AG09309 (cell line): Measurements from ENCODE around the gene FKBP4.

ENCODE experiments used
- DNase-seq: peaks from one replicate; pipeline ENCODE4 v3.0.0-alpha.2; 2010; ENCODE audit warnings: low read depth
- H3K4me3 ChIP-seq: 2 replicates; pipeline ENCODE4 v1.5.1; 2011; ENCODE audit warnings: mild to moderate bottlenecking, low read depth, low read length, moderate library complexity; ENCODE audit not compliant: control insufficient read depth
- TF ChIP-seq, protein P1 (sequence below): IDR thresholded peaks from 2 replicates; pipeline ENCODE4 v1.5.1; 2011; ENCODE audit warnings: mild to moderate bottlenecking, low read depth, low read length, inconsistent platforms; ENCODE audit not compliant: insufficient read depth, control insufficient read depth; ENCODE audit errors: missing control alignments

Gene FKBP4

DNA sequence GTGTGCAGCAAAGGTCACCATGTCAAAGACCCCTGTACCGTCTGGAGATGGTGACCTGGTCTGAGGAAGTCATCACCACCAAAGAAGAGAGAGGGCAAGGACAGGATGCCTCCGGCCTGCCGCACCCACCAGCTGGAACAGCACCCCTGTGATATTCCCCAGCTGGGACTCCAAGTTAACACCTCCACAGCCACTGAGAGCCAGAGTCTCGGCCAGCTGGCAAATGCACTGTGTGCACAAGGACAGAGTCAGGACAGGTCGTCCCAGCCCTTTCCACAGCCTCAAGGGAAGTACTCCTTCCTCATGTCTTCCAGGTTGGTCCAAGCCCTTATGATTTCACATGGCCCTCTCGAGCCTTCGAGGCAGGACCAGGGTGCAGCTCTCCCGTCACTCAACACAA, 19.3 kb upstream of the FKBP4 start:
- TF ChIP-seq, protein P1, sequence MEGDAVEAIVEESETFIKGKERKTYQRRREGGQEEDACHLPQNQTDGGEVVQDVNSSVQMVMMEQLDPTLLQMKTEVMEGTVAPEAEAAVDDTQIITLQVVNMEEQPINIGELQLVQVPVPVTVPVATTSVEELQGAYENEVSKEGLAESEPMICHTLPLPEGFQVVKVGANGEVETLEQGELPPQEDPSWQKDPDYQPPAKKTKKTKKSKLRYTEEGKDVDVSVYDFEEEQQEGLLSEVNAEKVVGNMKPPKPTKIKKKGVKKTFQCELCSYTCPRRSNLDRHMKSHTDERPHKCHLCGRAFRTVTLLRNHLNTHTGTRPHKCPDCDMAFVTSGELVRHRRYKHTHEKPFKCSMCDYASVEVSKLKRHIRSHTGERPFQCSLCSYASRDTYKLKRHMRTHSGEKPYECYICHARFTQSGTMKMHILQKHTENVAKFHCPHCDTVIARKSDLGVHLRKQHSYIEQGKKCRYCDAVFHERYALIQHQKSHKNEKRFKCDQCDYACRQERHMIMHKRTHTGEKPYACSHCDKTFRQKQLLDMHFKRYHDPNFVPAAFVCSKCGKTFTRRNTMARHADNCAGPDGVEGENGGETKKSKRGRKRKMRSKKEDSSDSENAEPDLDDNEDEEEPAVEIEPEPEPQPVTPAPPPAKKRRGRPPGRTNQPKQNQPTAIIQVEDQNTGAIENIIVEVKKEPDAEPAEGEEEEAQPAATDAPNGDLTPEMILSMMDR: no peak
- DNase-seq: no peak

DNA sequence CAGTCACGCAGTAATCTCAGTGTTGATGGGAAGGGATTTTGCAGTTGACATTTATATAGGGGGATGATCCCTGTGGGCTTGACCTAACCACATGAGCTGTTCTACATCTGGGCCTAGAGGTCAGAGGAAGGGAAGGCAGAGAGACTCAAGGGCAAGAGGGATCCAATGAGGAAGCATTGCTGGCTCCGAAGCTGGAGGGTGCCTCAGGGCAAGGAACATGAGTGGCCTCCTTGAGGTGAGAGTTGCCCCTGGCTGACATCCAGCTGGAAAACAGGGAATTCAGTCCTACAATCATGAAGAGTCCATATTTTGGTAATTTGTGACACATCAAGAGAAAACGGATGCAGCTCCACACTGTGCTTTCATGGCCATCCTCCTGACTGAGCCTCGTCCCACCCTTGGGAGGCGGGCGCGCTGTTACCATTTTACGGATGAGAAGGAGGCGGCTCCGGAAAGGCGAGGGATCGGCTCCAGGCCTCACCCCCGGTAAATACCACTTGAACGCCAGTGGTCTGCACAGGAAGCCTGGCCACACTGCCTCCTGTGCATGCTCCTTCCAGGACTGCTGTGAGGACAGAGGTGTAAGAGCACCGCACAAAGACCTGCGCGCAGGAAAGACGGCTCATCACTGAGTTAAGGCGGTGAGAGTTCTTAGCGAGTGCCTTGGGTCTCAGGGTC, 18.5 kb upstream of the FKBP4 start:
- no peak for DNase-seq
- TF ChIP-seq, protein P1: no peak
- no peak overlapping the region for H3K4me3 ChIP-seq

More for the DNA sequence above, 19.3 kb upstream of the FKBP4 start:
- H3K4me3 ChIP-seq: no peak overlapping the region

DNA sequence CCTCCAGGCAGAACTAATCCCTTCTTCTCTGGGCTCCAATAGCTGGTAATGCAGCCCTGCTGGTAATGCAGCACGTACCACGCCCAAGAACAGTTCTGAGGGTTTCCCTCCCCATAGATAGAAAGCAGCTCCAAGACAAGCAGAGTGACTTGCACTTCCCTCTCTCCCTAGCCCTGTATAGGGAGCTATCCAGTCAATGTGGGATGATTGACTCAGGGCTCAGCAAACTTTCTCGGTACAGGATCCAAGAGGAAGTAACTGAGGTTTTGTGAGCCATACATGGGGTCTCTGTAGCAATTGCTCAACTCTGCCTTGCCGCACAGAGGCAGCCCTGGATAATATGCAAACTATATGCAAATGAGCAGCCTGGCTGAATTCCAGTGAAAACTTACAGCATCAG, 15.5 kb upstream of the FKBP4 start:
- no peak for DNase-seq
- H3K4me3 ChIP-seq: no peak overlapping the region
- TF ChIP-seq, protein P1: no peak

DNA sequence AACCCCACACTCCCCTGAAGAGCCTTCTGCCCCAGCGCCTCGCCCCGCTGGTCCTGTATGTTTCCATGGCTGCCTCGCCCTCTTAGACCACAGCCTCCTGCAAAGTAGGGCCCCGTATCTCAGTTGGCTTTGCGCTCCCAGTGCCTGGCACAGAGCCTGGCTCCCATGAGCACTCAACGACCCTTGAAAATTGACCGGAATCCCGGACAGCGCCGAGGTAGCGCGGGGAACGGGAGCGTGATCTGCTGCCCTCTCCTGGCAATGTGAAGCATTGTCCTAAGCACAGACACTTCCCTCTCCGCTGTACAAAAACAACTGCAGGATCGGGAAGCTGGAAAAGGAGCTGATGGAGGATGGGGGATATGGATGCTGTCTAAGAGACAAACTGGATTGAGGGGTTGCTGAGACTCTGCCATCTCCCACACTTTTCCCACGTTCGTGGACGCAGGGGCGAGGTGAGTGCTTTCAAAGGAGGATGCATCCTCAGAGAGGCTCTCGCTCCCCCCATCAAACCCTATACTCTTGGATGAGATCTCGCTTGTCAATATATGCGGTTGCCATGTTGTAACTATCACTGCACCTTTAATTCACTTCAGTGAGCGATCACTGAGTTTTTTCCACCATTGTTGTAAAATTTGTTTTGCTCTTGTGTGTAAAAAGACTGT, 10.7 kb upstream of the FKBP4 start:
- no peak for DNase-seq
- no peak overlapping the region; the same call in 1 of the 2 replicates for H3K4me3 ChIP-seq
- TF ChIP-seq, protein P1: peak; percentile 91

DNA sequence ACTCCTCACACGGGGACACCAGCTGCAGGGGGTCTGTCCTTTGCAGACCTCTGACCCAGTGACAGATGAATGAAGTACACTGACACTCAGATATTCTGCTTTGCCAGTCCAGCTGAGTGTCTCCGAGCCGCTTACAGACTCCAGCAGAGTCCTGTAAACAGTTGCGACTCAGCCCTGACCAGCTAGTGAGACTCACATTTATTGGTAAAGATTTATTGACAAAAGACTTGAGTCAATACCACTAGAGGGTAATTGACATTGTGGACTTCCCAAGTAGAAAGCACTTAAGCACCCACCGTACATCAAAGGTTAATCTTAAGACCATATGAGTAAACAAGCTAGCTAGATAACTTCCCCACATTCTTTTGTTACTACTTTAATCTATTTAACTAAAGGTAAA, 9.8 kb upstream of the FKBP4 start:
- H3K4me3 ChIP-seq: no peak overlapping the region
- TF ChIP-seq, protein P1: no peak
- DNase-seq: no peak

DNA sequence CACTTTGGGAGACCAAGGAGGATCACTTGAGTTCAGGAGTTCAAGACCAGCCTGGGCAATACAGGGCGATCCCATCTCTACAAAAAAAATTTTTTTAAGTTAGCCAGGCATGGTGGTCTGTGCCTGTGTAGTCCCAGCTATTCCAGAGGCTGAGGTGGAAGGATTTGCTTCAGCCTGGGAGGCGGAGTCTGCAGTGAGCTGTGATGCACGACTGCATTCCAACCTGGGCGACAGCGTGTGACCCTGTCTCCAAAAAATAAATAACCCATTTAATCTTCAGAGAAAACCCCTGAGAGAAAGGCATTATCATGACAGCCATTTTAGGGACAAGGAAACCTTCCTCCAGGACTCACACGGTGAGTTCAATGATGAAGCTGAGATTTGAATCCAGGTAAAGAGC, 3.7 kb upstream of the FKBP4 start:
- DNase-seq: no peak
- no peak overlapping the region for H3K4me3 ChIP-seq
- TF ChIP-seq, protein P1: no peak
